Naive thymus-derived CD4-positive, alpha-beta T cell (primary cell): ENCODE results near the gene CACNB4. TPM values are rescaled to one million over a fixed set of nuclear protein-coding genes. Genes with fewer than 3 reads are reported as not detected.

ENCODE experiments used
- ATAC-seq: fragments of 150-1000 bp; cut with Tn5 transposase; 2 replicates; pipeline ENCODE4 v1.10.0; 2021; ENCODE audit warnings: mild to moderate bottlenecking, moderate library complexity
- CTCF ChIA-PET: fragments of 350-600 bp; sonication (Branson Sonifier 250); formaldehyde crosslinking; loops from one replicate; lab custom pipeline; 2021; ENCODE audit warnings: antibody characterized with exemption; lab: Charles Lee
- POLR2A ChIA-PET: fragments of 350-600 bp; sonication (Branson Sonifier 250); formaldehyde crosslinking; loops from one replicate; lab custom pipeline; 2021; ENCODE audit warnings: antibody characterized with exemption, inconsistent platforms; lab: Charles Lee
- DNase-seq, 9 donors: peaks; one replicate each; pipeline versions ENCODE4 v3.0.0 to v3.0.0-alpha.2; 2020 to 2022; ENCODE audit warnings: mixed read lengths in 1 of 9
- H3K27ac ChIP-seq: one replicate; pipeline ENCODE4 v1.7.0; 2013; ENCODE audit warnings: mild to moderate bottlenecking, low read depth, low read length, moderate library complexity
- H3K27me3 ChIP-seq, 2 donors: one replicate each; pipeline ENCODE4 v1.7.0; 2013; ENCODE audit warnings: low read length in 2 of 2, mild to moderate bottlenecking in 2 of 2, moderate library complexity in 2 of 2; ENCODE audit not compliant: control insufficient read depth in 2 of 2, insufficient read depth in 2 of 2
- H3K36me3 ChIP-seq, 3 experiments: 1 replicate in 2 of 3; 2 replicates in 1 of 3; pipeline ENCODE4 v1.7.0; 2013; ENCODE audit warnings: low read length in 3 of 3, mild to moderate bottlenecking in 3 of 3, moderate library complexity in 1 of 3; ENCODE audit not compliant: insufficient read depth in 3 of 3, control insufficient read depth in 2 of 3
- H3K4me1 ChIP-seq, 2 donors: one replicate each; pipeline ENCODE4 v1.7.0; 2013; ENCODE audit warnings: low read length in 2 of 2, mild to moderate bottlenecking in 2 of 2, moderate library complexity in 1 of 2; ENCODE audit not compliant: control insufficient read depth in 2 of 2, insufficient read depth in 2 of 2
- H3K4me3 ChIP-seq: 2 replicates; pipeline ENCODE4 v1.7.0; 2013; ENCODE audit warnings: mild to moderate bottlenecking, low read length
- H3K9me3 ChIP-seq, 3 experiments: 1 replicate in 2 of 3; 2 replicates in 1 of 3; pipeline ENCODE4 v1.7.0; 2013; ENCODE audit warnings: low read length in 3 of 3; ENCODE audit not compliant: control insufficient read depth in 2 of 3
- H3K27ac Mint-ChIP-seq, 9 donors: one replicate each; pipeline ENCODE4 v1.8.0; 2020 to 2022; ENCODE audit warnings: mixed read lengths in 9 of 9, mild to moderate bottlenecking in 8 of 9, moderate library complexity in 5 of 9, inconsistent platforms in 2 of 9
- H3K27me3 Mint-ChIP-seq, 5 donors: one replicate each; pipeline ENCODE4 v1.8.0; 2021 to 2022; ENCODE audit warnings: mixed read lengths in 5 of 5, mild to moderate bottlenecking in 1 of 5
- H3K36me3 Mint-ChIP-seq, 5 donors: one replicate each; pipeline ENCODE4 v1.8.0; 2020 to 2022; ENCODE audit warnings: mixed read lengths in 5 of 5, mild to moderate bottlenecking in 3 of 5, inconsistent platforms in 1 of 5
- H3K4me1 Mint-ChIP-seq, 7 donors: one replicate each; pipeline ENCODE4 v1.8.0; 2020 to 2022; ENCODE audit warnings: mixed read lengths in 7 of 7, mild to moderate bottlenecking in 3 of 7, inconsistent platforms in 1 of 7
- H3K4me3 Mint-ChIP-seq, 10 donors: one replicate each; pipeline ENCODE4 v1.8.0; 2020 to 2022; ENCODE audit warnings: mild to moderate bottlenecking in 10 of 10, mixed read lengths in 10 of 10, moderate library complexity in 6 of 10, inconsistent platforms in 2 of 10
- H3K9me3 Mint-ChIP-seq, 11 donors: one replicate each; pipeline ENCODE4 v1.8.0; 2020 to 2022; ENCODE audit warnings: mixed read lengths in 11 of 11, mild to moderate bottlenecking in 4 of 11, inconsistent platforms in 1 of 11, moderate library complexity in 1 of 11
- intact Hi-C, 2 donors: fragments of 100-400 bp; cut with micrococcal nuclease; formaldehyde crosslinking; loops; one replicate each; pipeline ENCODE4 v1.15.1; 2023
- polyA plus RNA-seq, 2 donors: library from polyadenylated mRNA; unstranded; fragments of 300-500 nt; fragmentation: Illumina TruSeq; gene quantifications; one replicate each; pipeline ENCODE4 v1.2.3, GENCODE V29; 2021
- total RNA-seq, 6 experiments: library from RNA in 5 of 6; stranded (reverse) in 5 of 6; gene quantifications; 1 replicate in 5 of 6; 2 replicates in 1 of 6; pipeline ENCODE4 v1.2.3 and lab custom pipeline; 2021 to 2026

Gene CACNB4
- total and polyA plus RNA-seq, 7 experiments from 2014 or later = 0.16 to 2.5 (median 0.42) TPM; not detected in 2

GRCh38 chr2:151971301-151972051 is 127.4 kb downstream of the CACNB4 start:
- no peaks in the 10 kb centered on the region for H3K36me3 Mint-ChIP-seq
- ATAC-seq (no peak), DNase-seq (no peak)
- Histone ChIP-seq H3K9me3 (no peaks in the 10 kb centered on the region), H3K4me3 (no peak overlapping the region), H3K27me3 (no peaks in the 10 kb centered on the region), H3K36me3 (no peaks in the 10 kb centered on the region), H3K4me1 (no peaks in the 10 kb centered on the region), H3K27ac (no peak overlapping the region)
- H3K4me3 Mint-ChIP-seq = no peak overlapping the region
- POLR2A ChIA-PET = no interaction called here
- peaks cover 0 to 6% (median 0%) of the 10 kb centered on the region in 7 donors for H3K4me1 Mint-ChIP-seq
- intact Hi-C loops = no loop called here
- CTCF ChIA-PET = no interaction called here
- H3K27ac Mint-ChIP-seq = no peak overlapping the region
- no peaks in the 10 kb centered on the region for H3K9me3 Mint-ChIP-seq
- H3K27me3 Mint-ChIP-seq = peaks cover 0 to 12% (median 4%) of the 10 kb centered on the region in 5 donors

GRCh38 chr2:151968770-151969470 is 129.9 kb downstream of the CACNB4 start:
- no peak overlapping the region for H3K27ac ChIP-seq
- H3K27me3 ChIP-seq = no peaks in the 10 kb centered on the region
- Mint-ChIP-seq H3K27me3 (peaks cover 0 to 5% (median 4%) of the 10 kb centered on the region in 5 donors), H3K4me1 (peaks cover 0 to 4% (median 0%) of the 10 kb centered on the region in 7 donors), H3K4me3 (no peak overlapping the region), H3K27ac (no peak overlapping the region), H3K36me3 (no peaks in the 10 kb centered on the region), H3K9me3 (no peaks in the 10 kb centered on the region)
- no peaks in the 10 kb centered on the region for H3K9me3 ChIP-seq
- H3K36me3 ChIP-seq = no peaks in the 10 kb centered on the region
- H3K4me1 ChIP-seq = no peaks in the 10 kb centered on the region
- no peak for DNase-seq
- ChIA-PET POLR2A (no interaction called here), CTCF (no interaction called here)
- no peak for ATAC-seq
- H3K4me3 ChIP-seq = no peak overlapping the region
- intact Hi-C loops = no loop called here

DNA sequence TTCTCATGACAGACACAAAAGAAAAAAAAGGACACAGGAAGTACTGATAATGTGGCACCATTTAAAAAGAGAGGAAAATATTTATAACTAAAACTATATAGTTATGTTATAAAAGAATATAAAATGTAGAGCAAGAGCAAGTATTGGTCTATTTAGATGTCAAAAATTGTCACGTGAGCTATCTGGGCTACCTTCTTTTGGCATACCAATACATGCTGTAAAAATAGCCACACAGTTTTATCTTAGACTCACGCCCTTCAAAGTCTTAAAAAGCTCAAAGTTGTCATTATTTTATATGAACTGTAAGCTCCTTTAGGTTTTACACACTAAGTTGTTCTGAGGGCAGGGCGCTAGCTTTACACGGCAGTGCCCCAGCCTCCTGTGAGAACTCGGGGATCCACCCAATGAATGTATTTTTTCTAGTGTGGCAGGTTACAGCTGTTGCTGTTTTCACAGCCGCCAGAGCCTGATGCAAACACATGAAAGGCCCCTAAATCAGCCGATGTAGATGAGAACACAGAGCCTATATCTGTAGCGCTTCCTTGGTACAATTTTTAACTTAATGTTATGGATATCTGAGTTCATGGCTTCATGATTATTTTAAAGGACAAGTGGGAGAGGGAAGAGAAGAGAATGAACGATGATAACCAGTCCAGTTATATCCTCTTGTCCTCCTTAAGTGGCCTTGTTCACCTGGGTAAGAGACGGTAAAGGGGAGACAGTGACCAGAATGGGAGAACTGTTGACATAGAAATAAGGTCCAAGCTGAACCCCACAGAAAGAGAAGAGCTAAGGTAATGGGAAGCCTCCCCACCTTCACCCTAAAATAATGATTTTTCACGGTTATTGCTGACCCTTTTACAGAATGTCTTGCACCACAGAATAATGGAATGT is 130.8 kb downstream of the CACNB4 start:
- Mint-ChIP-seq H3K27ac (no peak overlapping the region), H3K27me3 (peaks cover 0 to 5% (median 4%) of the 10 kb centered on the region in 5 donors), H3K9me3 (no peaks in the 10 kb centered on the region), H3K36me3 (no peaks in the 10 kb centered on the region), H3K4me3 (no peak overlapping the region), H3K4me1 (no peaks in the 10 kb centered on the region)
- Histone ChIP-seq H3K27me3 (no peaks in the 10 kb centered on the region), H3K36me3 (no peaks in the 10 kb centered on the region), H3K9me3 (no peaks in the 10 kb centered on the region), H3K4me1 (no peaks in the 10 kb centered on the region), H3K4me3 (no peak overlapping the region), H3K27ac (no peak overlapping the region)
- no peak for DNase-seq
- ATAC-seq = no peak
- intact Hi-C loops = no loop called here
- ChIA-PET POLR2A (no interaction called here), CTCF (no interaction called here)

DNA sequence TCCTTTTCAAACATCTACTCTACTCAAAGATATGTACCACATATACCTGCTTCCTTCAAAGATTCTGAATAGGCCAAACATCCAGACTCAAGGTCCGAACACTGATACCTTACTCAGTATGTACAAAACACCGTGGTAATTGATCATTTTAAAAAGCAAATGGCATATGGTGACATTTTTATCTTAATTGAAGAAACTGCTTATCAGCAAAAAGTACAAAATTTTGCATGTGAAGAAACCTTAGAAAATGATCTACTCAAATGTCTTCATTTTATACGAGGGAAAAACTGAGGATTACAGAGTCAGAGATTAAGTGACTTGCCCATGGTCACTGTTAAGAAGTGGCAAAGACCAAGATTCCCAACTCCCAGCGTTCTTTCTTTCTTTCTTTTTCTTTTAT is 133.0 kb downstream of the CACNB4 start:
- Mint-ChIP-seq H3K4me3 (no peak overlapping the region), H3K36me3 (no peaks in the 10 kb centered on the region), H3K9me3 (no peaks in the 10 kb centered on the region), H3K27ac (no peak overlapping the region), H3K4me1 (no peaks in the 10 kb centered on the region), H3K27me3 (peaks cover 0 to 6% (median 0%) of the 10 kb centered on the region in 5 donors)
- intact Hi-C loops = no loop called here
- DNase-seq (no peak), ATAC-seq (no peak)
- Histone ChIP-seq H3K27ac (no peak overlapping the region), H3K4me1 (no peaks in the 10 kb centered on the region), H3K27me3 (no peaks in the 10 kb centered on the region), H3K4me3 (no peak overlapping the region), H3K36me3 (no peaks in the 10 kb centered on the region), H3K9me3 (no peaks in the 10 kb centered on the region)
- POLR2A ChIA-PET = no interaction called here
- CTCF ChIA-PET = no interaction called here

DNA sequence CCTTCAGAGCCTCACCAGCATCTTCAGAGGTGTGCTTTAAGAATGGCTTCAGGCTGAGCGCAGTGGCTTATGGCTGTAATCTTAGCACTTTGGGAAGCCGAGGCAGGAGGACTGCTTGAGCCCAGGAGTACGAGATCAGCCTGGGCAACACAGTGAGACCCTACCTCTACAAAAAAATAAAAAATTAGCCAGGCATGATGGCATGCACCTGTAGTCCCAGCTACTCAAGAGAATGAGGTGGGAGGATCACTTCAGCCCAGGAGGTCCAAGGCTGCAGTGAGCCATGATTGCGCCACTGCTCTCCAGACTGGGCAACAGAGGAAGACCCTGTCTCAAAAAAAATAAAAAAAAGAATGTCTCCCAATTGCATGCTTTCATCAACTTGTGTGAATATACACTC is 137.3 kb downstream of the CACNB4 start:
- ChIA-PET POLR2A (no interaction called here), CTCF (no interaction called here)
- H3K27me3 ChIP-seq = no peaks in the 10 kb centered on the region
- no peaks in the 10 kb centered on the region for H3K9me3 ChIP-seq
- Mint-ChIP-seq H3K4me3 (no peak overlapping the region), H3K4me1 (no peaks in the 10 kb centered on the region), H3K36me3 (no peaks in the 10 kb centered on the region), H3K27me3 (peaks cover 0 to 7% (median 0%) of the 10 kb centered on the region in 5 donors), H3K9me3 (no peaks in the 10 kb centered on the region), H3K27ac (no peak overlapping the region)
- H3K36me3 ChIP-seq = no peaks in the 10 kb centered on the region
- no peak overlapping the region for H3K27ac ChIP-seq
- no peaks in the 10 kb centered on the region for H3K4me1 ChIP-seq
- H3K4me3 ChIP-seq = no peak overlapping the region
- no peak for DNase-seq
- intact Hi-C loops = no loop called here
- ATAC-seq = no peak

DNA sequence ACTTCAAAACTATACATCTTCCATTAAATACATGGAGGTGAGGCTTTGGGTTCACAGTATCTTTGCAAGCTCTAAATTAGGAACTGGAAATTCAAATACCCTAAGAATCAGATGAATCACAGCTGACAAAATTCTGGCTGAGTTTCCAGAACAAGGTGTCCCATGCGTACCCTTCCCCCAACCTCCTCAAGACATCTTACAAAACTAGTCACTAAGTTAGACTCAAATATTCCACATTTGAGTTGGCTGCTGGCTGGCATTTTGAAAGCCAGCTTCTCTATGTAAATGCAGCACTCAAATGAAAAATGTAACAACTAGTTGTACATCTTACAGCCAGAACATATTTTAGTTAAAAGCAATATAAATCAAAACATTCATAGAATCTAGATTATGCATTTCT is 139.6 kb downstream of the CACNB4 start:
- peaks cover 0 to 7% (median 3%) of the 10 kb centered on the region in 5 donors for H3K27me3 Mint-ChIP-seq
- Histone ChIP-seq H3K9me3 (no peaks in the 10 kb centered on the region), H3K27me3 (no peaks in the 10 kb centered on the region), H3K36me3 (no peaks in the 10 kb centered on the region), H3K4me3 (no peak overlapping the region), H3K27ac (no peak overlapping the region), H3K4me1 (no peaks in the 10 kb centered on the region)
- ChIA-PET POLR2A (no interaction called here), CTCF (no interaction called here)
- DNase-seq (no peak), ATAC-seq (no peak)
- no peak overlapping the region for H3K27ac Mint-ChIP-seq
- H3K4me3 Mint-ChIP-seq = no peak overlapping the region
- no peaks in the 10 kb centered on the region for H3K36me3 Mint-ChIP-seq
- H3K4me1 Mint-ChIP-seq = no peaks in the 10 kb centered on the region
- no peaks in the 10 kb centered on the region for H3K9me3 Mint-ChIP-seq
- intact Hi-C loops = no loop called here
